G401 (cell line): ENCODE data around the gene ESYT2. TPM values are rescaled to one million over a fixed set of nuclear protein-coding genes. Genes with fewer than 3 reads are reported as not detected.

Experiments used
- DNase-seq: peaks from one replicate; pipeline ENCODE4 v3.0.0-alpha.2; 2015; ENCODE audit warnings: low spot score
- in situ Hi-C: cut with HindIII; loops from 2 replicates; pipeline ENCODE4 v1.10.0; 2016; ENCODE audit warnings: low sequenced_read_pairs, mixed read lengths
- total RNA-seq: library from RNA; depleted of rRNA; stranded (reverse); fragments of >200 nt; shearing (Covaris generic); gene quantifications from 2 replicates; pipeline ENCODE4 v1.2.3, GENCODE V29; 2014

The ESYT2 gene
- total RNA-seq, 1 experiment from 2014 or later: 34.8 TPM

DNA sequence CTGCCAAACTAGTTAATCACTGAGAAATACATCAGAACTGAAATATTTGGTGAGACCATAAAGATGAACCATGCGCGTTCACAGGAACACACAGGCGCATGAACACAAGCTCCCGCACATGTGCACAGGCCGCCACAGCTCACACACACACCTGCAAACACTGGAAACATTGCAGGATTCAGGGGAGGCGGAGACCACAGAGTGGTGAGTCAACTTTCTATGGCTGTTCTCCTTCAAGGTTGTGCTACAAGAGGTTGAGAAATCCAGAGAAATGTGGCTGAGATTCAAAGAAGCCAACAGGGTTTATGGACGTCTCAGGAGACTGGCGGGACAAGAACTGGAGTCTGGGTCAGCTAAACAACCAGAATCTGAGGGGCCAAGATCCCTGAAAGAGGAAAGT lies 17.8 kb downstream of the ESYT2 start:
- DNase-seq: no peak
- in situ Hi-C loops: no loop called here

DNA sequence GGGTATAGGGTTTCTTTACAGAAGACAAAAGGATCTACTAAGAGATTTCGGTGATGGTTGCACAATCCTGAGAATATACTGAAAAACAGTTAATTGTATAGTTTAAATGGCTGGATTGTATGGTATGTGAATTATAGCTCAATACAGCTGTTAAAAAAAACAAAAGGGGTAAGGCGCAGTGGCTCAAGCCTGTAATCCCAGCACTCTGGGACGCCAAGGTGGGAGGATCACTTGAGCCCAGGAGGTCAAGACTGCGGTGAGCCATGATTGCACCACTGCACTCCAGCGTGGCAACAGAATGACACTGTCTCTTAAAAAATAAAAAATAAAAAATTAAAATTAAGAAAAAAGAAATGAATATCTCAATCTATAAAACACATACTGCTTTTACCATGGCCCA lies 18.5 kb downstream of the ESYT2 start:
- in situ Hi-C loops: no loop called here
- no peak for DNase-seq

DNA sequence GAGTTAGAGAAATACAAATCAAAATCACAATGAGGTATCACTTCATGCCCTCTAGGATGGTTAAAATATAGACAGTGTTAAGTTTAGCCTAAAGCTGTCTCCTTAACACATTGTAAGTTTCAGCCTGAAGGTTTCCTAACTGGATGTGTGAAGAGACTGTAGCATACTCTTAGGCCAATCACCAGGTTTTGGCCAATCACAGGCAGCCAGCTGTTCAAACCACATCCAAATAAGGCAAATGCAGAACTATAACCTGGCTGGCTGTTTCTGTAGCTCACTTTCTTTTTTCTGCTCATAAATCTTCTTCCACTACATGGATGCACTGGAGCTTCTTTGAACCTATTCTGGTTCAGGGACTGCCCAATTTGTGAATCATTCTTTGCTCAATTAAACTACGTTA lies 19.7 kb downstream of the ESYT2 start:
- no peak for DNase-seq
- in situ Hi-C loops: no loop called here

DNA sequence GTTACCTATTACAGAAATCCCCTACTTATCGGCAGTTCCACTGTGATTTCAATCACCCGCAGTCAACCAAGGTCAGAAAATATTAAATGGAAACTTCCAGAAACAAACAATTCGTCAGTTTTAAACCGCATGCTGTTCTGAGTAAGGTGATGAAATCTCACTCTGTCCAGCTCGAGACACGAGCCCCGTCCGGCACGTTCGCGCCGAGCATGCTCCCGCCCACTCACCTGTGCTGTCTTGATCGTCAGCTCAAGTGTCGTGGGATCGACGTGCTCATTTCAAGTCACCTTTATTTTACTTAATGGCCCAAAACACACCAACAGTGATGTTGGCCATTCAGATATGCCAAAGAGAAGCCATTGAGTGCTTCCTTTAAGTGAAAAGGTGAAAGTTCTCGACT lies 21.2 kb downstream of the ESYT2 start:
- no peak for DNase-seq
- in situ Hi-C loops: no loop called here

DNA sequence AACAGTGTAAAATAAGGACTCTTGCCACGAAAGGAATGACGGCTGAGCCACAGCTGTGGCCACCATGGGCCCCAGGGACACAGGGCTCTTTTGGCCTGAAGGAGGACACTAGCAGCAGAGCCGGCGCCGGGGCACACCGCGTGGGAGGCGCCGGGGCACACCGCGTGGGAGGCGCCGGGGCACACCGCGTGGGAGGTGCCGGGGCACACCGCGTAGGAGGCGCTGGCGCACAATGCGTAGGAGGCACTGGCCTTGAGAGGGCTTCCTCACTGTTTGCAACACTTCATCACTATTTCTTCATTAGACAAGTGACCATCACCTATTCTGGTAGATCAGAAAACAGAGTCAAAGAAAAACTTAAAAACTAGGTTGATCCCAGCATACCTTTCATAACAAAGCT lies 23.4 kb downstream of the ESYT2 start:
- DNase-seq: no peak

DNA sequence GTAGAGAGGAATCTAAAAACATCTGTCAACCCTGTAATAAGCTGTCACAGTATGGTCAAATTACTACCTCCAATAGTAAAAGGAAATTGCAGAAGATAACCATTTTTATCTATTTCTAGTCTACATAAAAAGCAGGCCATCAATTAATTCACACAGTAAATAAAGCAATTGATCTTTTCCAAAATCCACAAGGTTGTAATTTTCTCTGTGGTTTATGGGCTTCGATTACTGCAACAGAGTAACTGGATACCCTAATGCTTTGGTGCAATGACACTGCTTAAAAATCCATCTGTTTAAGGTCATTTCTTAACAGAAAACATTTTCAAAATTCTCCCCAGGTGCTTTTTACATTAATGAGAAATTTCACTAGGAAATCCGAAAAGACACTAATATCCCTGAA lies 23.9 kb downstream of the ESYT2 start:
- in situ Hi-C loops: no loop called here
- DNase-seq: no peak

More for the DNA sequence above, 23.4 kb downstream of the ESYT2 start:
- in situ Hi-C loops: no loop called here

DNA sequence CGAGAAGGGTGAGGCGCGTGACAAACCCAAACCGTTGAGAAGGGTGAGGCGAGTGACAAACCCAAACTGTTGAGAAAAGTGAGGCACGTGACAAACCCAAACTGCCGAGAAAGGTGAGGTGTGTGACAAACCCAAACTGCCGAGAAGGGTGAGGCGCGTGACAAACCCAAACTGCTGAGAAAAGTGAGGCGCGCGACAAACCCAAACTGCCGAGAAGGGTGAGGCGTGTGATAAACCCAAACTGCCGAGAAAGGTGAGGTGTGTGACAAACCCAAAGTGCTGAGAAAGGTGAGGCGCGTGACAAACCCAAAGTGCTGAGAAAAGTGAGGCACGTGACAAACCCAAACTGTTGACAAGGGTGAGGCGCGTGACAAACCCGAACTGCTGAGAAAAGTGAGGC lies 25.0 kb downstream of the ESYT2 start:
- in situ Hi-C loops: no loop called here
- no peak for DNase-seq

DNA sequence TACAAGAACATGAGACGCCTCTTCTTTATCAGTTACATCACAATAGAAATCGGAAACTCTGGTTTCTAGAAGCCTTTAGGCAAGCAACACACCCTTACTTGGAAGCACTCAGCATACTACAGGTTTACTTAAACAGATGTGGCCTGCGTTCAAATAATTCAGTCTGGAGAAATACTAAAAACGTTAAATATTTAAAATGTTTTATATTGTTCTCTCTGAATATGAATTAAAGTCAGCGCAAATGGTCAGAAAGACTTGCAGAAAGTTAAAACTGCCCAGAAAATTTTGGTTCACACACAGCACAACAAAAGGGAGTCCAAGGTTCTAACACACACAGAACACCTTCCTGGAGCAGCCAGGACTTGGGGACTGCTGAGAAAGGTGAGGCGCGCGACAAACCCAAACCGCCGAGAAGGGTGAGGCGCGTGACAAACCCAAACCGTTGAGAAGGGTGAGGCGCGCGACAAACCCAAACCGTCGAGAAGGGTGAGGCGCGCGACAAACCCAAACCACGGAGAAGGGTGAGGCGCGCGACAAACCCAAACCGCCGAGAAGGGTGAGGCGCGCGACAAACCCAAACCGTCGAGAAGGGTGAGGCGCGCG lies 25.8 kb downstream of the ESYT2 start:
- no peak for DNase-seq
- in situ Hi-C loops: no loop called here

DNA sequence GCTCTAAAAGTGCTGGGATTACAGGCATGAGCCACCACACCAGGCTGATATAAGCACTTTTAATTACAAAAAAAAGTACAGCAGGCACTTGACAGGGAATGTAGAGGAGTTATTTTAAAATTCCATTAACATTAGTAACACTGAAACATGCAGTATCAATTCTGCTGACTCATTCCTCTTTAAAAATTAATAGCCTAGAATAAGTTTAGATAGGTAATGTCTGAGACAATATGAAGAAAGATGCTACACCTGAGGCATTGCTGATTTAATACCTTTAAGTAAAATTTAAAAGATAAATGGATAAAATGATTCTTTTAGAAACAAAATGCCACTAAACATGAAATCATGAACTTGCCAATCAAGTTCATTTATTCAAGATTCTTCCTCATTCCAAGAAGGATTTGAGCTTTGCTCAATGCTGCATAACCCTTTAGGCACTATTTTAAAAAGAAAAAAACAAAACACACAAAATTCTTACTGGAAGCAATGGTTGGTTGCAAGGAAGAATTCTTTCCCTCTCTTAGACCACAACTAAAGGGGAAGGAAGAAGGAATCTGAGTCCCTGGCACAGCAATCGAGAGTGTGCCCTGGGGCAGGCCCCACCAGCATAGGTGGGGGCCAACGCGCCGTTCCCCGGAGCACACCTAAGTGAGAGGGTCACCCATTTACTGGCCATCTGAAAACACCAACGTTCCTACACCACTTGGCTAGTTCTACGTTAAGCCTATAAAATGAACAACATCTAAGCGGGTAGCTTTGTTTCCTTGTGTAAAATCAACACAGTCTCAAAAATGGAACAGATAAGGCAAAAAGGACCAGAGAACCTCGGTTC lies 26.6 kb downstream of the ESYT2 start:
- no peak for DNase-seq
- in situ Hi-C loops: no loop called here

DNA sequence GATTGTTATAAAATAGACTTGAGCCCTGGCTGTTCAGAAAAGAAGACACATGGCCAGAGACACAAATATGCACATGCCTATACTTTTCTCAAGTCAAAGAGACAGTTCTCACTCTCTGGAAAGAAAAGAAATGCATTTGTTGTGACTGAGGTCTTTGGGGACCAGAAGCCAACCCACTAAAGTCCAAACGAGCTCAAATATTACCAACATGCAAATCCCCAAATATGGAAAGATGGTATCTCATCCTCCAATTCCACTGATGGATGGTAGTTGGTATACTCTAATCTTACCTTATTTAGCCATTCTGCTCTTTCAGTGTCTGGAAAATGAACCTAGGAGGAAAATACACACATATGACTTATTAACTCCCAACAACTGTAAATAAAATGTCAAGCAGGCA lies 30.6 kb downstream of the ESYT2 start:
- in situ Hi-C loops: no loop called here
- no peak for DNase-seq

DNA sequence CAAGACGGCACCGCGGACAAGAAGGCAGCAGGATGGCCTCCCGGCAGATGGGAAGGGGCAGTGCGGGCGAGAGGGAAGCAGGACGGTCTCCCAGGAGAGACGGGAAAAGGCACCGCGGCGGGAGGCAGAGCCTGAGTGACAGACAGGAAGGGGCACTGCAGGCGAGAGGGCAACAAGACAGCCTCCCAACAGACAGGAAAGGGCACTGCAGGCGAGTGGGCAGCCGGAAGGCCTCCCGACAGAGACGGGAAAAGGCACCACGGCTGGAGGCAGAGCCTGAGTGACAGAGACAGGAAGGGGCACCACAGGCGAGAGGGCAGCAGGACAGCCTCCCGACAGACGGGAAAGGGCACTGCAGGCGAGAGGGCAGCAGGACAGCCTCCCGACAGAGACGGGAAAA lies 32.6 kb downstream of the ESYT2 start:
- DNase-seq: no peak
- in situ Hi-C loops: no loop called here

DNA sequence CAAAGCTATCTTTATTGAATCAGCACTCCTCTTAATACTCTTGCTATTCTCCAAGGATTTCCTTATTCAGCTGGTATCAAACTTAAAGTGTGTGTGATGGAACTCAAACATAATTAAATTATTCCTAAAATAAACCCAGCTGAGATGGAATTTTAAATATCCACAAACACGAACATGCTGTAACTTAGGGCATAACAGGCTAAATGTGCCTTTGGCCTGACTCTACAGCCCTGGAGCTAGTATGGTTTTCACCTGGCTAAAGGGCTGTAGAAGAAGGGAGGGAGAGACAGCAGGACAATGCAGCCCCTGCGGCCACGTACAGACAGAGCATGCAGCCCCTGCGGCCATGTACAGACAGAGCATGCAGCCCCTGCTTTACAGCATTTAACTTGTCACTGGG lies 34.0 kb downstream of the ESYT2 start:
- in situ Hi-C loops: no loop called here
- no peak for DNase-seq

DNA sequence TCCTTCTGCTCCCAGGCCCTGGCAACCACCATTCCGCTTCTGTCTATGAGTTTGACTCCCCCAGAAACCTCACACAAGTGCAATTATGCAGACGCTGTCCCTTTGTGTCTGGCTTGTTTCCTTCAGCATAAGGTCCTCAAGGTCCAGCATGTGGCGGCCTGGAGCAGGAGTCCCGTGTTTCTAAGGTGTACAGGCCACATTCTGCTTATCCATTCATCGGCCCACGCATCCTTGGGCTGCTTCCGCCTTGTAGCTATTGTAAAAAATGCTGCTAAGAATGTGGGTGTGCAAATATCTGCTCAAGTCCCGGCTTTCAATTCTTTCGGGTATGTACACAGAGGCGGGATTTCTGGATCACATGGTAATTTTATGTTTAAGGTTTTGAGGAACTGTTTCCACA lies 38.2 kb downstream of the ESYT2 start:
- in situ Hi-C loops: no loop called here
- DNase-seq: no peak

DNA sequence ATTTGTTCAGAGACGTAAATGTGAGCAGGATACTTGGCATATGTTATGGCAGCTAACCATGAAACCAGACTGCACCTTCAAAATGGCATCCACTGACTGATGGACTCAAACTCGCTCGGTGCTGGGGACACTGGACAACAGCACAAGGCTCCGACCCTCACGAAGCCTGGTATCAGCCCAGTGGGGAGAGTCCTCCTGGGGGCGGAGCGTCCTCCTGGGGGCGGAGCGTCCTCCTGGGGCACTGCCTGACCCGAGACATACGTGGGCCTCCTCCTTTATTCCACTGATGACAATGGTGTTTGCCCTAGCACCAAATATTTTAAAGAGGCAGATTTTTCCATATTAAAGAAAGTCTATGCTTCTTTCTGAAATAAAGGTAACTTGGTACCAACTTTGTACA lies 39.5 kb downstream of the ESYT2 start:
- DNase-seq: no peak
- in situ Hi-C loops: no loop called here

DNA sequence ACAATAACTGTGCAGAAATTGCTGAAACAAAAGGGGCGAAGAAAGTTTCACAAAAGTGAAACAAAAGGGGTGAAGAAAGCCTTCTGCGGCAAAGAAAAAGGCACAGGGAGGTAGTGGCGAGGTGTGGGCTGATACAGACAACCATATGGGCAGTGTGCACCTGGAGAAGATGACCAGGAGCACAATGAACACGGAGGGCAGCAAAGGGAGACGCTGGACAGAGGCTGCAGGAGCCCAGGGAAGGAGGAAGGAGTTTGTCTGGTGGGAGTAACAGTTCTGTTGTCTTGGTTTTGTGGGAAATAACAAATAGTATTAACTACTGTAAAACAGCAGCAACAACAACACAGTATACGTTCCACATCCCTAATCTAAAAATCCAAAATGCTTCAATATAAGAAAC lies 42.4 kb downstream of the ESYT2 start:
- no peak for DNase-seq
- in situ Hi-C loops: no loop called here

DNA sequence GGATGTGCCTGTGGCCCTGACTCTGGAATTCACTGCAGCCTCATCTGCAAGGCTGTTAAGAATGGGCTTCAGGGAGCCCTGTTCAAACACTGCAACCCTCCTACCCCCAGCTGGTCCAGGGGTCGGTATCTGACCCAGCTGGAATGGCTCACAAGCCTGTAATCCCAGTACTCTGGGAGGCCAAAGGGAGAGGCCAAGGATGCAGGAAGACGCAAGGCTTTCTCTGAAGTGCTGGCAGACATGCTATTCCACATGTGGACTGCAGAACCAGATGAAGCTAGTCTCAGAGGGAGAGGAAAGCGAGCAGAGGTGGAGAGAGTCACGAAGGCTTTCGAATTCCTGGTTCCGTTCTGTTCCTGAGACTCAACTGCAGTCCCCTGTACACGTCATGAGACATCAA lies 45.0 kb downstream of the ESYT2 start:
- in situ Hi-C loops: no loop called here
- DNase-seq: no peak

DNA sequence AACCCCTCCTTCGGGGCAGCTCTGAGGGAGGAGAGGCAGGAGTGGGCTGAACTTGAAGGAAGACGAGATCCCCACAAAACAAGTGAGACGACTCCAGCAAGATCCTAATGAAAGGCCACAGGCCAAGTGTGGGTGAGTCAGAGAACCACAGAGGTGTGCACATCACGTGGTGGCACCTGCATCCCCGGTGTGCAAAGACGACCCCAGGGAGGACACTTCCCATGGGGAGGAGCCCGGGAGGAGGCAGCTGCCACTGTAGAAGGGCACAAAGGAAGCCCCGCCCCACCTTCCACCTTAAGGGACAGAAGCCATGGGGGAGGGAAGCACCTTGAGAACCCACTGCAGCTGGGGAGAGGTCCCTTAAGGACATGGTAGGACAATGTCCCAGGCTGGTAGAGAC lies 45.7 kb downstream of the ESYT2 start:
- in situ Hi-C loops: no loop called here
- no peak for DNase-seq

DNA sequence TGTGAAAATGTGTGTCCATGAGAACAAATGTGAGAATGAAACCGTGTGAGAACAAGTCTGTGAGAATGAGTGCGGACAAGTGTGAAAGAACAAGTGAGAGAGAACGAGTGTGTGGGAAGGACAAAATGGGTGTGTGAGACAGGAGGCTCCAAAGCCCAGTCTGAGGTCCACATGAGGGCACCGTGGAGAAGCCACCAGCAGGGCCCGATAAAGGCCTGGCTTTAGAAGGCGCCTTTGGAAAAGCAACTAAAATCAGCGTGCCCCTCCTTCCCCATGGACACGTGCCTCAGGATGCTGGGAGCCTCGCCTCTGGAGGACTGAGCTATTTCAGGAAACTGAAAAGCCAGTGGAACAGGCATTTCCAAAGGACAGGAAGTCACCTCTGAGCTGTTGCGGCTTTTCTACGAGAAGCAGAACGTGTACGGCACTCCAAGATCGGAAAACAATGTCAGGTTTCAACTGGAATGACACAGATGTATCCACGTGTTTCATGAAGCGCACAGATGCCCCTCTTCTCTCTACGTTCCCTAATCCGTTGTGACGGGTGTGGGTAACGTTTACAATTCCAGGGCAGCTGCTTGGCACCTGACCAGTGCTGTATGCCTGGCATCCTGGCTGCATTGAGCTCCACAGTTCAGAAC lies 46.4 kb downstream of the ESYT2 start:
- in situ Hi-C loops: no loop called here
- DNase-seq: peak; percentile 14

DNA sequence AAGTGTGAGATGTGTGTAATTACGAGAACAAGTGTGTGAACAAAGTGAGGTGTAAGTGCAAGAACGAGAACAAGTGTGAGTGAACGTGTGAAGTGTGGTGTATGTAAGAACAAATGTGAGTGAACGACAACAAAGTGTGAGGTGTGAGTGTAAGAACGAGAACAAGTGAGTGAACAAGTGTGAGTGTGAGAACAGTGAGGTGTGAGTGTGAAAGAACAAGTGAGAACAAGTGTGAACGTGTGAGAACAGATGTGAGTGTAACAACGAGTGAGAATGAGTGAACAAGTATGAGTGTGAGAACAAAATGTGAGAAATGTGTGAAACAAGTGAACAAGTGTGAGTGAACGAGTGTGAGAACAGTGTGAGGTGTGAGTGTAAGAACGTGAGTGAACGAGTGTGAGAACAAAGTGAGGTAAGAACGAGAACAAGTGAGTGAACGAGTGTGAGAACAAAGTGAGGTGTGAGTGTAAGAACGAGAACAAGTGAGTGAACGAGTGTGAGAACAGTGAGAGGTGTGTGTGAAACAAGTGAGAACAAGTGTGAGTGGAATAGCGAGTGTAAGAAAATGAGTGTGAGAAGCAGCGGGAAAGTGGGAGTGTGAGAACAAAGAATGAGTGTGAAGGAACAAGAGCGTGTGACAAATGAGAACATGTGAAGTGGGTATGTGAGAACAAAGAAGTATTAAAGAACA lies 47.2 kb downstream of the ESYT2 start:
- DNase-seq: no peak
- in situ Hi-C loops: no loop called here
